Uterus (tissue), 2 donors: Measurements from ENCODE around the gene CLSTN2.

ENCODE experiments used
- CTCF ChIP-seq, 4 experiments: fragments of 200-600 bp in 2 of 4; fragments of 450-650 bp in 2 of 4; sonication (generic) in 2 of 4; IDR thresholded peaks; one replicate each; pipeline ENCODE4 v1.5.1; 2016 to 2019; ENCODE audit warnings: antibody characterized with exemption in 4 of 4, mild to moderate bottlenecking in 2 of 4, moderate library complexity in 1 of 4
- POLR2A ChIP-seq, 2 donors: fragments of 450-650 bp; IDR thresholded peaks; one replicate each; pipeline ENCODE4 v1.6.1; 2016; ENCODE audit warnings: antibody characterized with exemption in 2 of 2, mild to moderate bottlenecking in 1 of 2, moderate library complexity in 1 of 2

- no peak for TF ChIP-seq CTCF (IDR thresholded peaks at IDR 0.05)
- TF ChIP-seq POLR2A (IDR thresholded peaks at IDR 0.05): no peak
These were observed 535.2 kb downstream of the CLSTN2 start for GRCh38 chr3:140470211-140470610.
